ENCODE results near the gene MYZAP.

MYZAP gene

GRCh38 chr15:57561041-57561711 lies 30.5 kb upstream of the MYZAP start:
- Histone ChIP-seq H3K27ac (ENCODE audit: low read depth in 2 of 2, low read length in 2 of 2) (no peak overlapping the region), H3K27me3 (ENCODE audit: control insufficient read depth in 2 of 2, insufficient read depth in 2 of 2, low read length in 2 of 2) (no peaks in the 10 kb centered on the region), H3K9ac (ENCODE audit: low read depth in 1 of 2, low read length in 2 of 2) (no peak overlapping the region), H3K4me3 (ENCODE audit: low read length in 2 of 2) (peak overlapping the region in 1 of 2 donors; percentile 17), H3K9me3 (ENCODE audit: control insufficient read depth in 2 of 2, low read length in 2 of 2) (no peaks in the 10 kb centered on the region), H3K4me1 (ENCODE audit: control insufficient read depth in 2 of 2, insufficient read depth in 2 of 2, low read length in 2 of 2) (peaks cover 12 to 22% of the 10 kb centered on the region in 2 donors), H3K36me3 (ENCODE audit: control insufficient read depth in 2 of 2, insufficient read depth in 2 of 2, low read length in 2 of 2) (no peaks in the 10 kb centered on the region)

- no peak overlapping the region for H3K27ac ChIP-seq (ENCODE audit: low read depth in 2 of 2, low read length in 2 of 2)
- no peaks in the 10 kb centered on the region for H3K9me3 ChIP-seq (ENCODE audit: control insufficient read depth in 2 of 2, low read length in 2 of 2)
- no peaks in the 10 kb centered on the region for H3K36me3 ChIP-seq (ENCODE audit: control insufficient read depth in 2 of 2, insufficient read depth in 2 of 2, low read length in 2 of 2)
- no peak overlapping the region for H3K9ac ChIP-seq (ENCODE audit: low read depth in 1 of 2, low read length in 2 of 2)
- H3K4me1 ChIP-seq (ENCODE audit: control insufficient read depth in 2 of 2, insufficient read depth in 2 of 2, low read length in 2 of 2) = peaks cover 14 to 27% of the 10 kb centered on the region in 2 donors
- H3K4me3 ChIP-seq (ENCODE audit: low read length in 2 of 2) = no peak overlapping the region
- no peaks in the 10 kb centered on the region for H3K27me3 ChIP-seq (ENCODE audit: control insufficient read depth in 2 of 2, insufficient read depth in 2 of 2, low read length in 2 of 2)
Measured at GRCh38 chr15:57562196-57562769, 29.4 kb upstream of the MYZAP start.

GRCh38 chr15:57563416-57563815 lies 28.3 kb upstream of the MYZAP start:
- H3K27ac ChIP-seq (ENCODE audit: low read depth in 2 of 2, low read length in 2 of 2) = no peak overlapping the region
- no peaks in the 10 kb centered on the region for H3K9me3 ChIP-seq (ENCODE audit: control insufficient read depth in 2 of 2, low read length in 2 of 2)
- H3K36me3 ChIP-seq (ENCODE audit: control insufficient read depth in 2 of 2, insufficient read depth in 2 of 2, low read length in 2 of 2) = no peaks in the 10 kb centered on the region
- no peak overlapping the region for H3K9ac ChIP-seq (ENCODE audit: low read depth in 1 of 2, low read length in 2 of 2)
- H3K27me3 ChIP-seq (ENCODE audit: control insufficient read depth in 2 of 2, insufficient read depth in 2 of 2, low read length in 2 of 2) = no peaks in the 10 kb centered on the region
- H3K4me1 ChIP-seq (ENCODE audit: control insufficient read depth in 2 of 2, insufficient read depth in 2 of 2, low read length in 2 of 2) = peaks cover 19 to 29% of the 10 kb centered on the region in 2 donors
- no peak overlapping the region for H3K4me3 ChIP-seq (ENCODE audit: low read length in 2 of 2)

GRCh38 chr15:57565311-57565710 lies 26.4 kb upstream of the MYZAP start:
- Histone ChIP-seq H3K9ac (ENCODE audit: low read depth in 1 of 2, low read length in 2 of 2) (peak overlapping the region; percentile 13 to 17), H3K36me3 (ENCODE audit: control insufficient read depth in 2 of 2, insufficient read depth in 2 of 2, low read length in 2 of 2) (no peaks in the 10 kb centered on the region), H3K4me1 (ENCODE audit: control insufficient read depth in 2 of 2, insufficient read depth in 2 of 2, low read length in 2 of 2) (peaks cover 17 to 25% of the 10 kb centered on the region in 2 donors), H3K9me3 (ENCODE audit: control insufficient read depth in 2 of 2, low read length in 2 of 2) (no peaks in the 10 kb centered on the region), H3K27ac (ENCODE audit: low read depth in 2 of 2, low read length in 2 of 2) (peak overlapping the region; percentile 26 to 56), H3K27me3 (ENCODE audit: control insufficient read depth in 2 of 2, insufficient read depth in 2 of 2, low read length in 2 of 2) (no peaks in the 10 kb centered on the region), H3K4me3 (ENCODE audit: low read length in 2 of 2) (no peak overlapping the region)

- no peaks in the 10 kb centered on the region for H3K27me3 ChIP-seq (ENCODE audit: control insufficient read depth in 2 of 2, insufficient read depth in 2 of 2, low read length in 2 of 2)
- no peaks in the 10 kb centered on the region for H3K9me3 ChIP-seq (ENCODE audit: control insufficient read depth in 2 of 2, low read length in 2 of 2)
- peaks cover 14 to 16% of the 10 kb centered on the region in 2 donors for H3K4me1 ChIP-seq (ENCODE audit: control insufficient read depth in 2 of 2, insufficient read depth in 2 of 2, low read length in 2 of 2)
- H3K4me3 ChIP-seq (ENCODE audit: low read length in 2 of 2) = no peak overlapping the region
- H3K36me3 ChIP-seq (ENCODE audit: control insufficient read depth in 2 of 2, insufficient read depth in 2 of 2, low read length in 2 of 2) = no peaks in the 10 kb centered on the region
- H3K27ac ChIP-seq (ENCODE audit: low read depth in 2 of 2, low read length in 2 of 2) = peak overlapping the region; percentile 66 to 84
- no peak overlapping the region for H3K9ac ChIP-seq (ENCODE audit: low read depth in 1 of 2, low read length in 2 of 2)
Measured at GRCh38 chr15:57566834-57567233, 24.9 kb upstream of the MYZAP start.

- Histone ChIP-seq H3K27ac (ENCODE audit: low read depth in 2 of 2, low read length in 2 of 2) (peak overlapping the region in 1 of 2 donors; percentile 66), H3K9me3 (ENCODE audit: control insufficient read depth in 2 of 2, low read length in 2 of 2) (no peaks in the 10 kb centered on the region), H3K36me3 (ENCODE audit: control insufficient read depth in 2 of 2, insufficient read depth in 2 of 2, low read length in 2 of 2) (no peaks in the 10 kb centered on the region), H3K27me3 (ENCODE audit: control insufficient read depth in 2 of 2, insufficient read depth in 2 of 2, low read length in 2 of 2) (no peaks in the 10 kb centered on the region), H3K4me1 (ENCODE audit: control insufficient read depth in 2 of 2, insufficient read depth in 2 of 2, low read length in 2 of 2) (peaks cover 14 to 16% of the 10 kb centered on the region in 2 donors), H3K4me3 (ENCODE audit: low read length in 2 of 2) (no peak overlapping the region), H3K9ac (ENCODE audit: low read depth in 1 of 2, low read length in 2 of 2) (no peak overlapping the region)
Measured at GRCh38 chr15:57567891-57568290, 23.8 kb upstream of the MYZAP start.

- Histone ChIP-seq H3K9ac (ENCODE audit: low read depth in 1 of 2, low read length in 2 of 2) (no peak overlapping the region), H3K27ac (ENCODE audit: low read depth in 2 of 2, low read length in 2 of 2) (peak overlapping the region in 1 of 2 donors; percentile 39), H3K4me3 (ENCODE audit: low read length in 2 of 2) (no peak overlapping the region)
Measured at GRCh38 chr15:57568299-57568698, 23.4 kb upstream of the MYZAP start.

GRCh38 chr15:57570340-57570739 lies 21.4 kb upstream of the MYZAP start:
- no peak overlapping the region for H3K4me3 ChIP-seq (ENCODE audit: low read length in 2 of 2)
- no peaks in the 10 kb centered on the region for H3K27me3 ChIP-seq (ENCODE audit: control insufficient read depth in 2 of 2, insufficient read depth in 2 of 2, low read length in 2 of 2)
- H3K36me3 ChIP-seq (ENCODE audit: control insufficient read depth in 2 of 2, insufficient read depth in 2 of 2, low read length in 2 of 2) = no peaks in the 10 kb centered on the region
- peaks cover 11 to 12% of the 10 kb centered on the region in 2 donors for H3K4me1 ChIP-seq (ENCODE audit: control insufficient read depth in 2 of 2, insufficient read depth in 2 of 2, low read length in 2 of 2)
- no peak overlapping the region for H3K27ac ChIP-seq (ENCODE audit: low read depth in 2 of 2, low read length in 2 of 2)
- no peaks in the 10 kb centered on the region for H3K9me3 ChIP-seq (ENCODE audit: control insufficient read depth in 2 of 2, low read length in 2 of 2)
- no peak overlapping the region for H3K9ac ChIP-seq (ENCODE audit: low read depth in 1 of 2, low read length in 2 of 2)

More at GRCh38 chr15:57568299-57568698, 23.4 kb upstream of the MYZAP start:
- H3K27me3 ChIP-seq (ENCODE audit: control insufficient read depth in 2 of 2, insufficient read depth in 2 of 2, low read length in 2 of 2) = no peaks in the 10 kb centered on the region
- H3K36me3 ChIP-seq (ENCODE audit: control insufficient read depth in 2 of 2, insufficient read depth in 2 of 2, low read length in 2 of 2) = no peaks in the 10 kb centered on the region
- H3K9me3 ChIP-seq (ENCODE audit: control insufficient read depth in 2 of 2, low read length in 2 of 2) = no peaks in the 10 kb centered on the region
- H3K4me1 ChIP-seq (ENCODE audit: control insufficient read depth in 2 of 2, insufficient read depth in 2 of 2, low read length in 2 of 2) = peaks cover 14 to 16% of the 10 kb centered on the region in 2 donors

GRCh38 chr15:57570994-57571393 lies 20.7 kb upstream of the MYZAP start:
- Histone ChIP-seq H3K4me3 (ENCODE audit: low read length in 2 of 2) (no peak overlapping the region), H3K36me3 (ENCODE audit: control insufficient read depth in 2 of 2, insufficient read depth in 2 of 2, low read length in 2 of 2) (no peaks in the 10 kb centered on the region), H3K9me3 (ENCODE audit: control insufficient read depth in 2 of 2, low read length in 2 of 2) (no peaks in the 10 kb centered on the region), H3K9ac (ENCODE audit: low read depth in 1 of 2, low read length in 2 of 2) (no peak overlapping the region), H3K27me3 (ENCODE audit: control insufficient read depth in 2 of 2, insufficient read depth in 2 of 2, low read length in 2 of 2) (no peaks in the 10 kb centered on the region), H3K4me1 (ENCODE audit: control insufficient read depth in 2 of 2, insufficient read depth in 2 of 2, low read length in 2 of 2) (peaks cover 6 to 7% of the 10 kb centered on the region in 2 donors), H3K27ac (ENCODE audit: low read depth in 2 of 2, low read length in 2 of 2) (no peak overlapping the region)

GRCh38 chr15:57571725-57572124 lies 20.0 kb upstream of the MYZAP start:
- no peaks in the 10 kb centered on the region for H3K27me3 ChIP-seq (ENCODE audit: control insufficient read depth in 2 of 2, insufficient read depth in 2 of 2, low read length in 2 of 2)
- no peaks in the 10 kb centered on the region for H3K36me3 ChIP-seq (ENCODE audit: control insufficient read depth in 2 of 2, insufficient read depth in 2 of 2, low read length in 2 of 2)
- H3K9me3 ChIP-seq (ENCODE audit: control insufficient read depth in 2 of 2, low read length in 2 of 2) = no peaks in the 10 kb centered on the region
- H3K4me3 ChIP-seq (ENCODE audit: low read length in 2 of 2) = no peak overlapping the region
- no peak overlapping the region for H3K27ac ChIP-seq (ENCODE audit: low read depth in 2 of 2, low read length in 2 of 2)
- peaks cover 6 to 7% of the 10 kb centered on the region in 2 donors for H3K4me1 ChIP-seq (ENCODE audit: control insufficient read depth in 2 of 2, insufficient read depth in 2 of 2, low read length in 2 of 2)
- H3K9ac ChIP-seq (ENCODE audit: low read depth in 1 of 2, low read length in 2 of 2) = no peak overlapping the region

Measured in mucosa of rectum (tissue), 2 donors.